GM18858 (cell line): ENCODE results near the gene PHACTR1.

ENCODE experiments used
- ATAC-seq: cut with Tn5 transposase; IDR thresholded peaks from one replicate; pipeline ENCODE4 v1.9.1; 2021; ENCODE audit not compliant: unreplicated experiment

PHACTR1 gene

DNA sequence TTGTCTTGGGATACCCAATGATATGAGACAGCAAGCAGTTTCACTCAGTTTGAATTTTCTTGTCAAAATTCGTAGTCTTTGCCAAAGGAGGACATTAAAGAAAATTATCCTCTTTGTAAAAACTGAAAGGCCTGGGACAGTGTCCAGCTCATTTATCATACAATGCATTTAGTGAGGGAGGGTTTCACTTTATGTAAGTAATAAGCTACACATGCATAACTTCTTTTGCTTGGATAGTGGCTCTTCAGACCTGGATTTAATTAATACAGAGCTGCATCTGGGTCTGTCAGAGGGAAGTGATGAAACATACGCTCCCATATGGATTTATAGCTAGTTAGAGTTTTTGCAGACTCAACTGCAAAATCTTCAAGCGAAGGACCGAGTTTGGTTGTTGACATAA, 175.6 kb downstream of the PHACTR1 start:
- no peak for ATAC-seq

DNA sequence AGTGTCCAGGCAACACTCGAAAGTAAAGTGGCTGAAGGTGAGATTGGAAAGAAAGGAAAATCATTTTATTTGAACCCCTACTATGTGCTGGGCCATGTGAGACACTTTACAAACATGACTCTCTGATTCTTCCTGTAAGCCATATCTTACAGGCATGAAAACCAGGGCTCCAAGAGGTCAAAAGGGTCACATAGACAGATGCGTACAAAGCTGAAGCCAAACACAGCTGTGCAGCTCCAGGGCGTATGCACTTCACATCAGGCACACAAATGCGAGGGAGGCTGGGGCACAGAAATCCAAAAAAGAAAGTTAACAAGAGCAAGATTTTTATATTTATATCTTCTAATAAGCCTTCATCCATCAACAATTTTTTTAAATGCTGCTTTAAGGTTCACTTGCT, 176.5 kb downstream of the PHACTR1 start:
- ATAC-seq: no peak

DNA sequence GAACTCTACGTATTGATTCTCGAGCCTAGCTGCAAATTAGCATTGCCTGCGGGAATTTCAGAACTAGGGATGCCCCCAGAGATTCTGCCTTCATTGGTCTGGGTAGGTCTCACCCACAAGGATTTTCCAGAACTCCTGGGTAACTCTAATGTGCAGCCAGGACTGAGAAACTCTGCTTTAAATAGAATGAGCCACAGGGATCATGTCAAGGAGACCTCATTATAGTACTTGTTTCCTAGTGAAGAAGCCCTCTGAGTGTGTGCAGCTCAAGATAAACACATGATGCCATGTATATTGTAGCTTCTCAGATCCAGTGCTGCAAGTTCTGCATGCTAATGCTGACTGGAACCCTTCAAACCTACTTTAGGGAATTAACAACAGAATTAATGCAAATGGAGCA, 179.2 kb downstream of the PHACTR1 start:
- no peak for ATAC-seq

DNA sequence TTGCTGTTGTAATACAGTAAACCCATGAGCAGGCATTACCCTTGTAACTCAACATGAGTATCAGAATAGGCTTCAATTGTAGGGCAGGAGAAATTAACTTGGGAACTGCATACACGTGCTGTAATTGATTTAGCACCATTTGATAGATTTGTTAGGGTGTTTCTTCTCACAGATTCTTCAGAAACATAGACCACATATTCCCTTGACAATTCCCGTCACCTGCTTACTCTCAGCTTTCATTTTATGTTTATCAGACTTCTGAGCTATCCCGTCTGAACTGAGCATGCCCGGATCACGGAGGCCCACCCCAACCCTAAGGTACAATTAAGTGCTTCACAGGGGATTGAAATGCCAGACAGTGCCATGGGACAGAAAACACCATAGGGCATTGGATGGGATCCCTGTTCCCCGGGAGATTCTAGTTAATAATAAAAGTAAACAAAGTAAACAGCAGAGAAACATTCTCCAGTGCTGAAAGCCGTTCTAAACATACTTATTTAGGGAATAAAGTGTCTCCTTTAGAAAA, 179.7 kb downstream of the PHACTR1 start:
- no peak for ATAC-seq

DNA sequence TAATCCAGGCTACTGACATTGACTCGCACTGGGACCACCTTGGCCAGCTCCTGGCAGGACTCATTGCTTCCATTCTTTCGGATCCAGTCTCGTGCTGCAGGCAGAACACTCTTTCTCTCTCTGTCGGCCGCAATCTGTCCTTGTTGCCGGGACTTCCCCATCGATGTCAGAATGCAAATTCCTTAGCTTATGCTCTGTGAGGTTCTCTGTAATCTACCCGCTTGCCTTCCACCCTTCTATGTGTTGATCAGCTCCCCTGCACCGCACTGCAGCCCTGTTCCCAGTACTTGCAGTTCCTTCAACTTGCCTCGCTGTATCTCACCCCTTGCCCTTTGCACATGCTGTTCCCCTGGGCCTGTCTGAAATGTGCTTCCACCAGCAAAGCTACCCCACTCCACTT, 182.0 kb downstream of the PHACTR1 start:
- no peak for ATAC-seq

DNA sequence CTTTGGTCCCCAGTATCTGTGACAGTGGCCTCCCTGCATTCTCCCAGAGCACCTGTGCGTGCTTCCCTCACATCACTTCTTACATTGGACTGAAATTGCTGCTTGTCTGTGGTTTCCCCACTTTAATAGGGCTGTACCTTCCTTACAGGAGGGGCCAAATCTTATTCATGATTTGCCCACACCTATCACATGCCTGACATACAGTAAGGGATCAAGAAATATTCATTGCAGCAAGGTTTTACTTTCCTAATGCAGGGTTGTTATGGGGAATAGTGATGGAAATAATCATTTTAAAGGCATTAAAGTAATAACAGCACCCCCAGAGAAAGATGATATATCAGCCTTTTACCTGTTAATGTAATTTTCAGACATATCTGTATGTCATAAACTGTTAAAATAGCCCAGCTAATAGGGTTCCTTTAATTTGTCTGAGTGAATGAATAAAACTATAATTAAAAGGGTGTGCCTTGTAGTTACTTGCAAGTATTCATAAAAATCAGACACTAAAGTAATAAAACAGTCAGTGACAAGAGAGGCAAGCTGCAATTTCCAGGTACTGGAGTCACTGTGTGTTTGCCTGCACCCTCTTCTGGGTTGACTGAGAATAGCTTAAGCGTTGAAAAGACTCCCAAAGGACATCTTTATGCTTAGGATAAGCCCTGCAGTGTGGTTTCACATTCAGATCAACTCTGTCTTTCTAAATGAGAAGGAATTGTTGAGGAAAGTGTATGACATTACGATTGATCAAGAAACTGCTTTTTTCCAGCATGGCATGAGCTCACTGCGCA, 182.7 kb downstream of the PHACTR1 start:
- ATAC-seq: no peak

DNA sequence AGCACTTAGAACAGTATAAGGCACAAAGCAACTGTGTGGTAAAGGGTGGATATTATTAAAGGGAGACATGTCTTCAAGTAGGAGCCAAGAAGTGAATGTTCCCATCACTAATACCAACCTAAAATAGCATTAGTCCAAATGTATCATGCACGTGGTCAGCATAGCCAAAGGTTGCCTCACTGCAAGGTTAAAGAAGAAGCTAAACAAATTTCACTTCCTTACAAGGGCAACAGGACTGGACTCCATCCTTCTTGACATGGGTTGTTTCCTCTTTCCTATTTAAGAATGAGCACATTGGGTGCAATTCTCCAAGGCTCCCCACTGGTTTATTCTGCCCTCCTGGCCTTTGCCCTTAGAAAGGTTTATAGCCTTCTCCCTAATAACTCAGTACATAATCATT, 186.7 kb downstream of the PHACTR1 start:
- ATAC-seq: no peak

DNA sequence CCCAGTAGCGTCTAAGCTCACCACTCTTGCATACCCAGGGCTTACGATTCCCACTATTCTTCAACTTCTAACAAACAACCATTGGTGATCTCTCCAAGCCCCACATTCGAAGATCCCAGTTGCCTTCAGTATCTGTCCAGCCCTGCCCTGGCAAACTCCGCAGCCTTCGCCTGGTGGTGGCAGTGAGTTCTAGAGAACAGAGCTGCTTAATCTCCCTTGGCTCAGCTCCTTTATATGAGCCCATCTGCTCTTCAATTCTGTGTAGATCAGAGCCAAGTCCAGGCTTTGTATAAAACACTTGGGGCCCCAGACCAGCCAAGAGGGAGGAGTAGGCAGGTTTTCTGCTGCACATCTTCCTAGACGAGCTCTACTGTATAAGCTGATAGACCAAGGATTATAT, 193.3 kb downstream of the PHACTR1 start:
- ATAC-seq: no peak

DNA sequence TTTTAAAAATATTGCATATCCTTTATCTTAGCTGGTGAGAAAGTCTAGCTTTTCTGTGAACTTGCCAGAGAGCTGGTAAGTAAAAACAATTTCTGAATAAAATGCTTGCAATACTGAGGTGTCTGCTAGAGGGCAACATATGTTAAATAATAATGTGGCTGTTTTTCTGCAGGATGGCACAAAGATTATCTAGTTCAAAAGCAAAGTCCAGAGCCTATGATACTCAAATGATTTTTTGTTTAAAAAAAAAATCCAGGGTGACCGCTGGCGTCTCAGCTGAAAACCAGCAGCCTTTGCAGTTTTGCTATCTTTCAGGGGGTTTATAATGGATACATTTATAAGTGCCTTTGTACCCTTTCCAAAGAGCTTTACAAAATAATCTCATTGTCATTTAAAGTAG, 194.9 kb downstream of the PHACTR1 start:
- no peak for ATAC-seq

DNA sequence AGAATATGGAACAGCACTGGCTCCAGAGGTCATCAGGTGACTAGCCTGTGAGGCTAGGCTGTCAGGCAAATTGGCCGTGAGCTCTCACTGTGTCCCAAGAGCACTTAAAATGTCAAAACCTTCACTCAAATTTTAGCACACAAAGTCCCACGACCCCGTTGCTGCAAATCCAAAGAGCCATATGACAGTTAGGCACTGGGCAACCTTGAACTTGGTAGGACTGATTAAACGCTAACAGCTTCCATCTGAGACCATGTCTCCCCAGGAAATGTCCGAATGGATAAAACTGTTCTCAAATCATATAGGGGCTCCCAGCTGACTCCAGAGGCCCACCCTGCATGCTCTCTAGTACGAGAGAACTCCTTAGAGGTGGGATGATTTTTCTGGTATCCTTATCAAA, 196.6 kb downstream of the PHACTR1 start:
- no peak for ATAC-seq

DNA sequence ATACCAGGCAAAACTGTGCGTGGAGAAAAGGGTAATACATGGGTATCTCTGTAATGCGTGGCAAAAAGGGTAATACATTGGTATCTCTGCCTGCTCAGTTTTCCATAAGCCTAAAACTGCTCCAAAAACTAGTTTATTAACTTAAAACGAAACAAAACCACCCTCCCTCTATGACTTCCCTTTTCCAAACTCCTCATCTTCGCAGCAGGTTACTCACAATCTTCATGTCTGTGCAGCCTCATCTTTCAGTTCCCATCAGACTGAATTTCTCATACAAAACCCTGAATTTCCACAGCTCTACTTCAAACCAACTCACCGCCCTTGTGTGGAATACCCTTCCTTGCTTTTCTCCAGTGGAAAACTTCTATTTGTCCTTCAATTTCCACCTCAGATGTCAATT, 199.4 kb downstream of the PHACTR1 start:
- no peak for ATAC-seq

DNA sequence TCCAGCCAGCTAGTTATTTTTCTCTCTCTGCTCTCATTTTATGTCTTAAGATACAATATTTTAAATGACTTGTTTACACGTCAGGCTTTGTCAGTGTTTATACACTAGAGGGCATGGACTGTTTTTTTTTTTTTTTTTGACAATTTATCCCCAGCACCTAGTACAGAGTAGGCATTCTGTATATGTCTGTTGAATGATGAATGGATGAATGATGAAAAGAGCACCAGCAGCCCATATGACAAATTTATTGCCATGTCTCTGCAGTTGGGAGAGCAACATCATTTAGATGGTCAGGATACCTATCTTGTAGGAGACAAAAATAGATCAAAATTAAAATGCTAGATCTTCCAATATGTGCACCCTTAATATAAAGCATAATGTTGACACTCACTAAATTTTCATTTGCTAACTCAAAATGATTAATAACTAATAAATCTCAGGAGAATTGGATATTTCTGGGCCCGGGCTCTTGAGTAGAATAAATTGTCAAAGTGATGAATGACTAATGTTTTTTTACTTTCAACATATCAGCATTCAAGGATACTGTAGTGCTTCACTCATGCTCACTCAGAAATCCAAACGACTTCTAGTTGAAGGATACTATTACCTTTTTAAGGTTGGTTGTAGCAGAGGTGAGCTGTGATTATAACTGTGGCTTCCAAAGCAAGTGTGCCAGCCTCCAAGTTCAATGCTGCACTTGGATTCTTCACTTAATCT, 200.0 kb downstream of the PHACTR1 start:
- no peak for ATAC-seq

DNA sequence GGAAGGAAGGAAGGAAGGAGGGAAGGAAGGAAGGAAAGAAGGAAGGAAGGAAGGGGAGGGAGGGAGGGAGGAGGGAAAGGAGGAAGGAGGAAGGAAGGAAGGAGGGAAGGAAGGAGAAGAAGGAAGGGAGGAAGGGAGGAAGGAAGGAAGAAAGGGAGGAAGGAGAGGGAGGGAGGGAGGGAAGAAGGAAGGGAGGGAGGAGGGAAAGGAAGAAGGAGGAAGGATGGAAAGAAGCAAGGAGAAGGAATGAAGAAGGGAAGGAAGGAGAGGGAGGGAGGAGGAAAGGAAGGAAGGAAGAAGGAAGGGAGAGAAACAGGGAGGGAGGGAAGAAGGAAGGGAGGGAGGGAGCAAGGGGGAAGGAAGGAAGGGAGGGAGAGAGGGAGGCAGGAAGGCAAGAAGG, 204.9 kb downstream of the PHACTR1 start:
- ATAC-seq: no peak

DNA sequence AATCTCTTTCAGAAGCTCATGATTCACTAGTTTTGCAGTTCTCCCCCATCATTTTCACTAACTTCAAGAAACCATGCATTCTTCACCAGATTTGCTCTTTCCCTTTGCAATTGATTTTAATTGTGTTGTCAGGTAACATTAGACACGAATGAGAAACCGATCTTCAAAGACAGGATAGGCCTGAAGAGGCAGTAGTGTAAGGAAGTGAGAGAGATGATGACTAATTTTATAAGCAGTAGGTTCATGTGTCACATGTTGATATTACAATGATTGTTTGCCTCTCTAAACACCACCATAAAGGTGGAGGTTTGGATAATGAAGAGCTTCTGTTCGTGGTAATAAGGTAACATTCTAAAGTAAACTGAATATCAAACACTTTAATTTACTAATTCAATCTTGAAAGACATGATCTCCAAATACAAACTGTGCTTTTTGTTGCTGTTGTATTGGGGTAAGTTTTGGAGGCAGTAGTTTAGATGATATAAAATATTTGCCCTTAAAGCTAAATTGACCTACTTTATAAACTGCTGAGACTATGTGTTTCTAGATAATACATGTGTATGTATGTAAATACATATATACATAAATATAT, 207.2 kb downstream of the PHACTR1 start:
- peak; percentile 57 for ATAC-seq

DNA sequence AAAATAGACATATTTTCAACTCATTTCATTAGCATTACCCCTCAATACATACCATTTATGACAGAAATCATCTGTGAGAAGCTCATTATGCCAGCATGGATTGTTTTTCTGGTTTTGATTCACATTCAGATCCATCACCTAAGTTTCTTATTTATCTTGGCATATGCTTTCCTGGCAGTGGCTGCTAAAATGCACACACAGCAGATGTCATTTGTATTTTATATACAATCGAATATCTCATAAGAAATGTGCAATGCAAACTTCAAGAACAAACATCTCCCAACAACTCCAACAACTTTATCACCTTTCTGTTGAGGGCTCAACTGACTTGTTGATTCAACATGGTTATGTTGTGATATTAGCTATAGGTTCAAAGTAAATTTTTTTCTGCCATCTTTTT, 208.3 kb downstream of the PHACTR1 start:
- no peak for ATAC-seq

DNA sequence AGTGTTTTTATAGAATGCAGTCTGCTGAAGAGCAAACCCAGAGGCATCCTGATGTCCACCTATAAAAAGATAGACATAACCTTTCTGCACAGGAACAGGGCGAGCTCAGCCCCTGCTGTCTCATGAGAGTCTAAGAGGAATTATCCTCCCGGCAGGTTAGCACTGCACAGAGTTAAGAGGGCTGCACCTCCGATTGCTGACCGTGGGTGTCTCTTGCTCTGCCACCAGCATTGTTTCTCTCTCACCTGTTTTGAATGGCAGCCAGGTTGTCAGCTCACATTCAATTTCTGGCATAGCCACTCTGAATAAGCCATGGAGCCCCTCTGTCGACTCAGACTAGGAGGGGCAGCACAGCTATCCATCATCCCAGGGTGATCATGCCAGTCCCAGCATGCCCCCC, 211.2 kb downstream of the PHACTR1 start:
- ATAC-seq: no peak

DNA sequence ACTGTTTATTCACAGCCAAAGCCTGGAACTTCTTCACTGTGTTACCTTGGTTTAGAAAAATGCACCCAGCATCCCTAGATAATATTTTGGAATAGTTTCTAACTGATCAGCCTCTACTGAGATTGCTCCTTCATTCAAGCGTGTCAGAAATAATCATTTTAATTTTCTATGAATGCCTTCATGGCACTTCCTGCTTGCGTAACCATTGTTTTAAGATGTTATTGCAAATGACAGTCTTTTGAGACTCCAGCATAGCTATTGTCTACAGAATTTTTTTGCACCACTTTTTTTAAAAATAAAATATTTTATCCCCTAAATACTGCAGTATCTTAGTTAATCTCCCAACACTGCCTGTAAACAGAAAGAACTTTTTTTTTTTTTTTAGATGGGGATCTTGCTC, 213.1 kb downstream of the PHACTR1 start:
- no peak for ATAC-seq

DNA sequence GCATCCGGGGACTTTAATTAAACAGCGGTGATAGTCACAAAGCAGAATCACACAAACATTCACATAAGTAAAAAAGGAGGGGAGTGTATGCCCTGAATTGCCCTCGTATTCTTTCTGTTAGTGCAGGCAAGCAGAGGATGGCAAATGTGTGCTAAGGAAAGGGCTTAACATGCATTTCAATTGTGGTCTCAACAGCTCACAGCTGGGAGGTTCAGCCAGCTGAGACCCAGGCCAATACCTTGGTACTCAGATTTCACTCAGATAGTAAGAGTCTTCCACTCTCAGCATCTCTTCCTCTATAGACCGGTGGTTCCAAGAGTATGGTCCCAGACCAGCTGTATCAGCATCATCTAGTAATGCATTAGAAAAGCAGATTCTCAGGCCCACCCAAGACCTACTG, 215.1 kb downstream of the PHACTR1 start:
- ATAC-seq: no peak

DNA sequence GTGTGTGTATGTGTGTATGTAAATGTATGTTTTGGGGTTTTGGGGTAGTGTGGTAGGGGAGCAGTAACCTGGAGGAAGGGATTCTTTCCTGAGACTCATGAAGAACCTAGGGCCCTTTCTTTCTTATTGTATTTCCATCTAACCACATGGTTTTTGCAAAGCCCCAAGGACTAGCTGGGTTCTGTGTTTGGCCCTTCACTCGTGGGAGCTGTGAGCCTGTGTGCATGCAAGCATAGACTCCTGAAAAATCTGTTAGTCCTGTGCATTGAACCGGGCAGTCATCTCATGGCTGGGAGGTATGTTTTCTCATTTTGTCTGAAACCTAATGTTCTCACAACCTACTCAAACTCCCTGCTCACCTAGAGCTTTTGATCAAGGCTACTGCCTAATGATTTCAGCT, 219.1 kb downstream of the PHACTR1 start:
- no peak for ATAC-seq

DNA sequence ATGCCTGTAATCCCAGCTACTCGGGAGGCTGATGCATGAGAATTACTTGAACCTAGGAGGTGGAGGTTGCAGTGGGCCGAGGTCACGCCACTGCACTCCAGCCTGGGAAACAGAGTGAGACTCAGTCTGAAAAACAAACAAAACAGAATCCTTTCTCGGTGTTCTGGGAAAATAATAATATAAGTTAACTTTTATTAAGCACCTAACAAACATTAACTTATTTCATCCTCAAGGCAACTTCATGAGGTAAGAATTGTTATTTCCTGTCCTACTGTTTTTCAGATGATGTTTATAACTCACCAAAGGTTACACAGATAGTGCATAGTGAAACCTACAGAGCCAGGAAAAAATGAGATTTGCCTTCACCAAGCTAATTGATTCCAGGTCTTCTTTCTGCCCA, 221.4 kb downstream of the PHACTR1 start:
- ATAC-seq: no peak

DNA sequence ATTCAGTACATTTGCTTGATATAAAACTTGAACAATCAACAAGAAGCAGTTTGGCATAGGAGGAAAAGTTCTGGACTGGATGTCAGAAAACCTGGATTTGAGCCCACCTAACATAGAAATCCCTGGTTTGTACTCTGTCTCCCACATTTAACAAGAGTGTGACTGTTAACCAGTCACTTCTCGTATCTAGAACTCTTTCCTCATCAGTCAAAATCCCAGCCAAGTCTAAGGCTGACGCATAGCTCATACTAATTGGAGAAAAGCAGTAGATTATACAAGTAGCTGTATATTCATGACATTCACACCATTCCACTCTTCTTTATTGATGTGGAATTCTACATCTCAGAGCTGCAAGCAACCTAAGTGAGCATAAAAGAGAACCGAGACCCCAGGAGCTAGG, 222.7 kb downstream of the PHACTR1 start:
- ATAC-seq: no peak

DNA sequence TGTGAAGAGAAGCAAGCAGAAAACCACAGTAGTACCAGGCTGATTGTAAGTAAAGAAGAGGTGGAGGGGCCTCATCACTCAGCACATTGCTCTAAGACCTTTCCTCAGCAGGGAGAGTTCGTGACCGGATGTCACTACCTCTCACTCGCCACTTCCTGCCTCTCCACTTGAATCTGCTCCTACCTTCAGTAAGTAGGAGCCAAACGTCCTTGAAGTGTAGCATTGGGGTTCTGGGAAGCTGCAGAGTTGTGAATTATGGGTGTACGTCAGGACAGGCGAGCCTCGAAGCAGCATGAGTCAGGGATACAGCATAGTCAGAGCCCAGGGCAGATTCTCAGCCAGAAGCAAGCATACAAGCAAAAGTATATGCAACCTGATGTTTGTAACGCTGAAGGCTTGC, 224.9 kb downstream of the PHACTR1 start:
- no peak for ATAC-seq
